Measurements from ENCODE around the gene CTIF.

DNA sequence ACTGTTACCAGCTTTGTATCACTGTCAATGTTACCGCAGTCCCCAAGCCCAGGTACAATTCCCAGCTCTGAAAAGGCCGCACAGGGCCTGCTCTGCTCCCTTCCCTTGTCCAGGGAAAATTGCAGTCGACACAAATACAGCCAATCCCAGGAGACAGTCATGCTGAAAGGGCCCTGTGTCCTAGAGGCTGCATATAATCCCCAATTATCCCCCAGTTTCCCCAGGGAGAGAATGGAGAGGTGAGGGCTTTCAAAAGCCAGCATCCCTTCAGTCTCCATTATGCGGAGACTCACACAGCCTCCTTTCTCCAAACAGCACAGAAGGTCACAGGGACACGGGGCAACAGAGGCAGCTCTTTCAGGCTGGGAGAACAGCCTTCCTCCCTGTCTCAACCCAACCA, 17.1 kb upstream of the CTIF start:
- TF ChIP-seq POLR2A (IDR thresholded peaks at IDR 0.05) = no peak
- TF ChIP-seq, protein P1, sequence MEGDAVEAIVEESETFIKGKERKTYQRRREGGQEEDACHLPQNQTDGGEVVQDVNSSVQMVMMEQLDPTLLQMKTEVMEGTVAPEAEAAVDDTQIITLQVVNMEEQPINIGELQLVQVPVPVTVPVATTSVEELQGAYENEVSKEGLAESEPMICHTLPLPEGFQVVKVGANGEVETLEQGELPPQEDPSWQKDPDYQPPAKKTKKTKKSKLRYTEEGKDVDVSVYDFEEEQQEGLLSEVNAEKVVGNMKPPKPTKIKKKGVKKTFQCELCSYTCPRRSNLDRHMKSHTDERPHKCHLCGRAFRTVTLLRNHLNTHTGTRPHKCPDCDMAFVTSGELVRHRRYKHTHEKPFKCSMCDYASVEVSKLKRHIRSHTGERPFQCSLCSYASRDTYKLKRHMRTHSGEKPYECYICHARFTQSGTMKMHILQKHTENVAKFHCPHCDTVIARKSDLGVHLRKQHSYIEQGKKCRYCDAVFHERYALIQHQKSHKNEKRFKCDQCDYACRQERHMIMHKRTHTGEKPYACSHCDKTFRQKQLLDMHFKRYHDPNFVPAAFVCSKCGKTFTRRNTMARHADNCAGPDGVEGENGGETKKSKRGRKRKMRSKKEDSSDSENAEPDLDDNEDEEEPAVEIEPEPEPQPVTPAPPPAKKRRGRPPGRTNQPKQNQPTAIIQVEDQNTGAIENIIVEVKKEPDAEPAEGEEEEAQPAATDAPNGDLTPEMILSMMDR (IDR thresholded peaks at IDR 0.05 in 8 of 11, conservative IDR thresholded peaks at IDR 0.05 in 3 of 11) = no peak
